Fibroblast of the aortic adventitia (primary cell): ENCODE measurements around the gene VCX3B. TPM values are rescaled to one million over a fixed set of nuclear protein-coding genes. Genes with fewer than 3 reads are reported as not detected.
"Not testable (repeated sequence)": the region's sequence is repeated elsewhere in the genome, so short reads cannot be mapped to it uniquely, and the experiment has no call there.

Experiments used
- DNase-seq: peaks from one replicate; pipeline ENCODE4 v3.0.0-alpha.2; 2010; ENCODE audit warnings: low read depth
- H3K4me3 ChIP-seq: 2 replicates; pipeline ENCODE4 v1.5.1; 2011; ENCODE audit warnings: low read depth, mild to moderate bottlenecking, control low read depth, low read length, moderate library complexity
- total RNA-seq: library from RNA; depleted of rRNA; stranded (reverse); fragments of >200 nt; gene quantifications from 2 replicates; pipeline ENCODE4 v1.2.3, GENCODE V29; 2012; ENCODE audit warnings: low replicate concordance
- TF ChIP-seq, protein P1 (sequence below): IDR thresholded peaks from 2 replicates; pipeline ENCODE4 v1.5.1; 2011; ENCODE audit warnings: mild to moderate bottlenecking, low read length, control low read depth, inconsistent platforms; ENCODE audit not compliant: insufficient read depth

VCX3B gene
- total RNA-seq, result not detected in 2 replicates

GRCh38 chrX:8464530-8464929 lies at the start of gene VCX3B:
VCX3B (plus strand) TSS chrX:8464830; CDS start chrX:8465451, 621 bp downstream.
- not testable (repeated sequence) for DNase-seq, H3K4me3 ChIP-seq

DNA sequence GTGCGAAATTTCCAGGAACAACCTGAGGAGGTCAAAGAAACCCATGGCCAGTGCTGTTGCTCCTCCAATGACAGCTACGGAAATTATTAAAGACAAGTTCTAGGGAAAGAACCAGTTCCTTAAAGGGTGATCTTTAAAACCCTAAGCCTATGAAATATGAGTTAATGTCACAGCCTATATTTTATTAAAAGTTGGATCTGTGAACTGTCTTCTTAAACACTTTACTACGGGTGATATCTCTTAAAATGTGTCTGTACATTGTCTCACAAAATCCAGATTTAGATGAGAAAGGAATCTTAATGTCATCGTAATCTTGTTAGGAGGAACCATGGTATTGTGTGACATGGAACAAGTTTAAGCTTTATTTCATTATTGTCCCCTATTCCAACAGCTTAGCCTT lies 46.3 kb upstream of the VCX3B start:
- no peak overlapping the region for H3K4me3 ChIP-seq
- no peak for DNase-seq
- TF ChIP-seq, protein P1, sequence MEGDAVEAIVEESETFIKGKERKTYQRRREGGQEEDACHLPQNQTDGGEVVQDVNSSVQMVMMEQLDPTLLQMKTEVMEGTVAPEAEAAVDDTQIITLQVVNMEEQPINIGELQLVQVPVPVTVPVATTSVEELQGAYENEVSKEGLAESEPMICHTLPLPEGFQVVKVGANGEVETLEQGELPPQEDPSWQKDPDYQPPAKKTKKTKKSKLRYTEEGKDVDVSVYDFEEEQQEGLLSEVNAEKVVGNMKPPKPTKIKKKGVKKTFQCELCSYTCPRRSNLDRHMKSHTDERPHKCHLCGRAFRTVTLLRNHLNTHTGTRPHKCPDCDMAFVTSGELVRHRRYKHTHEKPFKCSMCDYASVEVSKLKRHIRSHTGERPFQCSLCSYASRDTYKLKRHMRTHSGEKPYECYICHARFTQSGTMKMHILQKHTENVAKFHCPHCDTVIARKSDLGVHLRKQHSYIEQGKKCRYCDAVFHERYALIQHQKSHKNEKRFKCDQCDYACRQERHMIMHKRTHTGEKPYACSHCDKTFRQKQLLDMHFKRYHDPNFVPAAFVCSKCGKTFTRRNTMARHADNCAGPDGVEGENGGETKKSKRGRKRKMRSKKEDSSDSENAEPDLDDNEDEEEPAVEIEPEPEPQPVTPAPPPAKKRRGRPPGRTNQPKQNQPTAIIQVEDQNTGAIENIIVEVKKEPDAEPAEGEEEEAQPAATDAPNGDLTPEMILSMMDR, result no peak

GRCh38 chrX:8424912-8425311 lies 39.7 kb upstream of the VCX3B start:
- H3K4me3 ChIP-seq, result no peak overlapping the region
- TF ChIP-seq, protein P1, result no peak
- DNase-seq, result no peak

DNA sequence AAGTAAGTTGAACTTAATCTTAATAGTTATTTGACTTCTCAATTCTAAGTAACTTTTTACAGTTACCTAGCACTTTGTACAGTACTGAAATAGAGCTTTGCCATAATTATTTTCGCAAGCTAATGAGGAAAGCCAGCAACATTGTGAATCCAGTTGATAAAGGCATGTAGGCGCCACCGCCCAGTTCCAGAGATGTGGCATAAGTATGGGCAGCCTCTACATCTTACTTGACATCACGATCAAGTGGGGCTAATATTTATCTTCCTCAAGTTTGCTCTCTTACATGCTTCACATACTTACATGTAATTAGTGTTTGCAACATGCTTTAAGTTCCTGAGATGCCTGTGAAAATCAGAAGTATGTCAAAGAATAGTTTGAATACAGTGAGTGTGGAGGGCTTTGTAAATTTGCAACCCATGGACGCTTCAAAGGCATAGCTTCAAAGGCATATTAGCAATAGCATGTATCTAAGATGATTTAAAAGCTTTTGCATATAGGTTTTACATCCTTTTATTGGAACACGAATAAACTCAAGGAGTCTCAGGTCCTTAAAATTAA lies 34.9 kb upstream of the VCX3B start:
- TF ChIP-seq, protein P1, result no peak
- no peak overlapping the region for H3K4me3 ChIP-seq
- no peak for DNase-seq

GRCh38 chrX:8430444-8430843 lies 34.2 kb upstream of the VCX3B start:
- no peak overlapping the region for H3K4me3 ChIP-seq
- DNase-seq, result no peak
- TF ChIP-seq, protein P1, result no peak

GRCh38 chrX:8432396-8432795 lies 32.2 kb upstream of the VCX3B start:
- no peak overlapping the region for H3K4me3 ChIP-seq
- no peak for DNase-seq
- TF ChIP-seq, protein P1, result no peak

DNA sequence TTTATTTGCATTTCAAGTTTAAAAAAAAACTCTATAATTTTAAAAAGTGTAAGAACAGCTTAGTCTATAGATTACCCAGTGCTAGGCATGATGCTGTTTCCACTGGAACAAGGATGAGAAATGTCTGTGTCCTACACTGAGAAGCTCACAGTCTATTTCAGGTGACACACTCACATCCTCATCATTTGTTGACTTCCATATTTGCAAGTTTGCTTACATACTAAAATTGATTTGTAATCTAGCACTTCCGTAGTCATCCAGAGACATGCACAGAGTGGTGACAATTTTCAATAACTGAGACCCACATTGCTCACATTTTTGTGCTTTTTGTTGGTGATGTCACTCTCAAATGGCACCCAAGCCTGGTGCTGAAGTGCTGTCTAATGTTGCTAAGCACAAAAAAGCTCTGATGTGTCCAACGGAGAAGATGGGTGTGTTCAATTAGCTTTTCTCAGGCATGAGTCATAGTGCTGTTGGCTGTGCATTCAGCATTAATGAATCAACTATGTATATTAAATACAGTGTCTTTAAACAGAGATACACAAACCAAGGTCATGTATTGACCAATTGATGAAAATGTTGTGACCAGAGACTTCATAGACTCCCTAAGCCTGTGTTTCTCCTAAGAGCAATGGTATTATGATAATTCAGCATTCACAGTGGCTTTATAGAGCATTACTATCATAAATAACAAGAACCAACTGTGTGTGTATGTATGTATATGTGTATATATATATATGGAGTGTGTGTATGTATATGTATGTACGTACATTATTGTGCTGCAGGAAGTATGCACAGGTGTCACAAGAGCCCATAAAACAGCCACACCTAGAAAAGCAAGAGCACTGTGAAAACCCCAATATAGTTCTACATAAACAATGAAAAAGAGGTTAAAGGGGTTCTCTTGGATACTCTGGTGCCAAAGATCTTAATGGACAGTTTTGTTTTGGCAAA lies 31.2 kb upstream of the VCX3B start:
- H3K4me3 ChIP-seq, result no peak overlapping the region
- no peak for DNase-seq
- TF ChIP-seq, protein P1, result no peak
